A549 (cell line): ENCODE results near the gene AFG1L. TPM values are rescaled to one million over a fixed set of nuclear protein-coding genes. Genes with fewer than 3 reads are reported as not detected.

Source experiments
- ATAC-seq, 2 experiments: fragments of 200-7000 bp in 1 of 2; fragments of >200 bp in 1 of 2; cut with Nextera tagmentation in 1 of 2; cut with Tn5 transposase in 1 of 2; 3 replicates each; pipeline versions ENCODE4 v1.8.0 to v1.9.1; 2018 to 2020; ENCODE audit warnings: mild to moderate bottlenecking in 1 of 2, moderate library complexity in 1 of 2
- CTCF ChIA-PET: fragments of 300-600 bp; sonication (Branson Sonifier 250); formaldehyde crosslinking; extraction: SDS; loops from one replicate; lab custom pipeline; 2021; ENCODE audit warnings: antibody characterized with exemption, inconsistent platforms; lab: Yijun Ruan, JAX
- POLR2A ChIA-PET: fragments of 350-600 bp; formaldehyde crosslinking; extraction: SDS; loops from one replicate; lab custom pipeline; 2021; ENCODE audit warnings: antibody characterized with exemption, inconsistent platforms; lab: Yijun Ruan, JAX
- DNase-seq, 2 experiments: peaks; one replicate each; pipeline versions ENCODE4 v3.0.0 to v3.0.0-alpha.2; 2011 to 2016; ENCODE audit warnings: low read depth in 1 of 2, low spot score in 1 of 2
- FAIRE-seq: peaks from 2 replicates; lab custom pipeline; 2011; peaks lifted over from hg19 to GRCh38; lab: Jason Lieb, UNC
- H3K27ac ChIP-seq, 2 experiments: fragments of >200 bp; sonication (Bioruptor Twin); formaldehyde crosslinking; 3 replicates each; pipeline ENCODE4 v1.5.1; 2016 to 2017
- H3K4me1 ChIP-seq: fragments of >200 bp; sonication (Bioruptor Twin); formaldehyde crosslinking; 3 replicates; pipeline ENCODE4 v1.6.1; 2016
- H3K4me2 ChIP-seq: fragments of >200 bp; sonication (Bioruptor Twin); formaldehyde crosslinking; 3 replicates; pipeline ENCODE4 v1.6.1; 2016
- H3K4me3 ChIP-seq: fragments of >200 bp; sonication (Bioruptor Twin); formaldehyde crosslinking; 3 replicates; pipeline ENCODE4 v1.5.1; 2016
- H3K9me3 ChIP-seq: fragments of >200 bp; sonication (Bioruptor Twin); formaldehyde crosslinking; 3 replicates; pipeline ENCODE4 v1.6.1; 2016
- BHLHE40 ChIP-seq: IDR thresholded peaks from 2 replicates; pipeline ENCODE4 v1.6.1; 2012; ENCODE audit warnings: low read depth, low read length, inconsistent platforms
- CBX2 ChIP-seq: fragments of 200-600 bp; sonication (generic); IDR thresholded peaks from 2 replicates; pipeline ENCODE4 v1.6.1; 2016; ENCODE audit warnings: low read depth, mild to moderate bottlenecking, borderline replicate concordance
- CEBPB ChIP-seq, 2 experiments: fragments of >200 bp in 1 of 2; sonication (Bioruptor Twin) in 1 of 2; formaldehyde crosslinking in 1 of 2; IDR thresholded peaks; 2 replicates each; pipeline ENCODE4 v1.6.1; 2012 to 2016
- EP300 ChIP-seq, 2 experiments: fragments of >200 bp; sonication (Bioruptor Twin); formaldehyde crosslinking; IDR thresholded peaks; 2 replicates in 1 of 2; 3 replicates in 1 of 2; pipeline ENCODE4 v1.6.1; 2016 to 2017
- FOSB ChIP-seq: fragments of 250-450 bp; sonication (Bioruptor Pico); IDR thresholded peaks from 2 replicates; pipeline ENCODE4 v1.5.0; 2020; ENCODE audit warnings: mild to moderate bottlenecking, moderate library complexity
- HDAC2 ChIP-seq: fragments of 200-600 bp; sonication (generic); IDR thresholded peaks from 2 replicates; pipeline ENCODE4 v1.6.1; 2016
- KDM5A ChIP-seq: fragments of 200-600 bp; sonication (generic); IDR thresholded peaks from 2 replicates; pipeline ENCODE4 v1.6.1; 2016; ENCODE audit warnings: antibody characterized with exemption, mild to moderate bottlenecking
- MYC ChIP-seq: IDR thresholded peaks from 2 replicates; pipeline ENCODE4 v1.6.1; 2012; ENCODE audit warnings: mild to moderate bottlenecking, inconsistent platforms, low read length, improper control_type of control experiment, borderline replicate concordance
- NPAS2 ChIP-seq: fragments of 250-450 bp; sonication (Bioruptor Pico); IDR thresholded peaks from 2 replicates; pipeline ENCODE4 v1.8.0; 2022; ENCODE audit warnings: mild to moderate bottlenecking, moderate library complexity, borderline replicate concordance
- NR3C1 ChIP-seq: fragments of >200 bp; sonication (Bioruptor Twin); formaldehyde crosslinking; IDR thresholded peaks from 3 replicates; pipeline ENCODE4 v1.6.1; 2017
- POLR2AphosphoS2 ChIP-seq: conservative IDR thresholded peaks from 2 replicates; pipeline ENCODE4 v1.6.1; 2012; ENCODE audit warnings: low read length, improper control_type of control experiment, inconsistent platforms
- RAD21 ChIP-seq, 2 experiments: fragments of >200 bp in 1 of 2; sonication (Bioruptor Twin) in 1 of 2; formaldehyde crosslinking in 1 of 2; IDR thresholded peaks in 1 of 2; conservative IDR thresholded peaks in 1 of 2; 2 replicates in 1 of 2; 3 replicates in 1 of 2; pipeline ENCODE4 v1.6.1; 2012 to 2018; ENCODE audit warnings: inconsistent platforms in 1 of 2
- RCOR1 ChIP-seq: fragments of 150-350 bp; IDR thresholded peaks from 2 replicates; pipeline ENCODE4 v1.6.1; 2014; ENCODE audit warnings: antibody characterized with exemption, low read length, low read depth
- RFX5 ChIP-seq: fragments of 450-650 bp; IDR thresholded peaks from 2 replicates; pipeline ENCODE4 v1.7.1; 2014; ENCODE audit warnings: antibody characterized with exemption, mild to moderate bottlenecking, moderate library complexity
- ZSCAN20 ChIP-seq: fragments of 250-450 bp; sonication (Bioruptor Pico); IDR thresholded peaks from 2 replicates; pipeline ENCODE4 v1.8.0; 2022; ENCODE audit warnings: mild to moderate bottlenecking, moderate library complexity
- WGBS: methylation state at CpG from one replicate; pipeline ENCODE4 v1.1.6; 2017; ENCODE audit errors: missing lambda C conversion rate; 5-methylcytosine and 5-hydroxymethylcytosine counted together
- polyA plus RNA-seq, 4 experiments: library from polyadenylated mRNA; depleted of rRNA in 3 of 4; stranded (reverse); fragments of >200 nt; fragmentation: RNase III in 1 of 4; extraction: RNeasy Plus Mini Kit Qiagen cat#74134 plus additional on column Dnase treatment in 1 of 4; gene quantifications; 2 replicates in 3 of 4; 3 replicates in 1 of 4; pipeline ENCODE4 v1.2.3, GENCODE V29; 2011 to 2017
- TF ChIP-seq, protein P1 (sequence below): fragments of 150-350 bp; IDR thresholded peaks from 2 replicates; pipeline ENCODE4 v1.6.1; 2014; ENCODE audit warnings: low read depth, mild to moderate bottlenecking, low read length
- TF ChIP-seq, protein P2 (sequence below): fragments of >200 bp; sonication (Bioruptor Twin); formaldehyde crosslinking; IDR thresholded peaks from 2 replicates; pipeline ENCODE4 v1.6.1; 2016
- TF ChIP-seq, protein P3 (sequence below): fragments of 450-650 bp; IDR thresholded peaks from 2 replicates; pipeline ENCODE4 v1.6.1; 2014; ENCODE audit warnings: antibody characterized with exemption
- TF ChIP-seq, protein P4 (sequence below): IDR thresholded peaks from 2 replicates; pipeline ENCODE4 v1.6.1; 2012
- TF ChIP-seq, protein P5 (sequence below): fragments of >200 bp; sonication (Bioruptor Twin); formaldehyde crosslinking; IDR thresholded peaks from 3 replicates; pipeline ENCODE4 v1.6.1; 2016
- TF ChIP-seq, protein P6 (sequence below): fragments of 200-600 bp; sonication (generic); IDR thresholded peaks from 2 replicates; pipeline ENCODE4 v1.6.1; 2016; ENCODE audit warnings: antibody characterized with exemption, mild to moderate bottlenecking, moderate library complexity

AFG1L gene
- polyA plus RNA-seq, 2 of the 4 experiments (the other 2 are of a cell fraction), result 1.3 to 2.3 TPM

DNA sequence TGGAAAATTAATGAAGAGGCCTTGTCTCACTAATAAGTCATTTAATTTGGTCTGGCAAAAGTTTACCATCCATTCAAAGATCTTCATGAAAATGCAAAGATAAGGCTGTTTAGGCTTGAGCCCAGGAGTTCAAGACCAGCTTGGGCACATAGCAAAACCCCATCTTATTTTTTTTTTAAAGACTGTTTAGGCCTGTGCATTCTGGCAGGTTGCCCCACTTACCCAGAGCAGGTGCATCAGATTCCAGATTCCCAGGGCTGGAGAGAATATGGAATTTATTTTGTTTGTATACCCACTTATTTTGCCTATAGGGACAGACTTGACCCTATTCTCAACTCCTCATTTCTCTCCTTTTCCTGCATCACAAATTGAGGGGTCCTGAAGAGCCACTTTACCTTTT lies 271.6 kb downstream of the AFG1L start (continued):
- no peak for TF ChIP-seq POLR2AphosphoS2
- TF ChIP-seq, protein P1, sequence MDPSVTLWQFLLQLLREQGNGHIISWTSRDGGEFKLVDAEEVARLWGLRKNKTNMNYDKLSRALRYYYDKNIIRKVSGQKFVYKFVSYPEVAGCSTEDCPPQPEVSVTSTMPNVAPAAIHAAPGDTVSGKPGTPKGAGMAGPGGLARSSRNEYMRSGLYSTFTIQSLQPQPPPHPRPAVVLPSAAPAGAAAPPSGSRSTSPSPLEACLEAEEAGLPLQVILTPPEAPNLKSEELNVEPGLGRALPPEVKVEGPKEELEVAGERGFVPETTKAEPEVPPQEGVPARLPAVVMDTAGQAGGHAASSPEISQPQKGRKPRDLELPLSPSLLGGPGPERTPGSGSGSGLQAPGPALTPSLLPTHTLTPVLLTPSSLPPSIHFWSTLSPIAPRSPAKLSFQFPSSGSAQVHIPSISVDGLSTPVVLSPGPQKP, result no peak
- TF ChIP-seq KDM5A, result no peak
- TF ChIP-seq EP300 (IDR thresholded peaks at IDR 0.05), result no peak
- TF ChIP-seq BHLHE40, result no peak

DNA sequence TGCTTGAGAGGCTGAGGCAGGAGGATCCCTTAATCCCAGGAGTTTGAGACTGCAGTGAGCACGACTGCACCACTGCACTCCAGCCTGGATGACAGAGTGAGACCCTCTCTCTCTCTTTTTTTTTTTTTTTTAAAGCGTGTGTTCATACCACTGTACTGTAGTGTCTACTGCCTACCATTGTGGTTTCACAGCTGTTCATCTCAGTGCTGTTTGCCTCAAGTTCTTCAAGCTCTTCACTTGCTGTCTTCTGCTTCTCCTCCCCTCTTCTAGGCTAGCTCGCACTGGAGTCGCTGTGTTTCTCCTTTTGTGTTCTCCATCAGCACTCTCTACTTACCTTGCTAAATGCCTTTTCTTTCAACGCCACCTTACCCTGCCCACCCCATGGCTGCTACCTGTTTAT lies 273.2 kb downstream of the AFG1L start:
- H3K4me2 ChIP-seq, result no peak overlapping the region
- ChIA-PET CTCF (interaction anchor here (1.2 kb wide), 3 partner anchors 26 to 238 kb away, joined by 3 read pairs; no protein-coding TSS in a partner anchor), POLR2A (no interaction called here)
- TF ChIP-seq, protein P2, sequence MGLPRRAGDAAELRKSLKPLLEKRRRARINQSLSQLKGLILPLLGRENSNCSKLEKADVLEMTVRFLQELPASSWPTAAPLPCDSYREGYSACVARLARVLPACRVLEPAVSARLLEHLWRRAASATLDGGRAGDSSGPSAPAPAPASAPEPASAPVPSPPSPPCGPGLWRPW, result no peak
- no peak for TF ChIP-seq RCOR1
- no peak for TF ChIP-seq CEBPB (IDR thresholded peaks at IDR 0.05)
- no peak for TF ChIP-seq HDAC2
- no peak for TF ChIP-seq ZSCAN20 (CRISPR knock-in tag)
- no peak for TF ChIP-seq RFX5
- TF ChIP-seq, protein P3, sequence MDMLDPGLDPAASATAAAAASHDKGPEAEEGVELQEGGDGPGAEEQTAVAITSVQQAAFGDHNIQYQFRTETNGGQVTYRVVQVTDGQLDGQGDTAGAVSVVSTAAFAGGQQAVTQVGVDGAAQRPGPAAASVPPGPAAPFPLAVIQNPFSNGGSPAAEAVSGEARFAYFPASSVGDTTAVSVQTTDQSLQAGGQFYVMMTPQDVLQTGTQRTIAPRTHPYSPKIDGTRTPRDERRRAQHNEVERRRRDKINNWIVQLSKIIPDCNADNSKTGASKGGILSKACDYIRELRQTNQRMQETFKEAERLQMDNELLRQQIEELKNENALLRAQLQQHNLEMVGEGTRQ, result no peak
- TF ChIP-seq, protein P4, sequence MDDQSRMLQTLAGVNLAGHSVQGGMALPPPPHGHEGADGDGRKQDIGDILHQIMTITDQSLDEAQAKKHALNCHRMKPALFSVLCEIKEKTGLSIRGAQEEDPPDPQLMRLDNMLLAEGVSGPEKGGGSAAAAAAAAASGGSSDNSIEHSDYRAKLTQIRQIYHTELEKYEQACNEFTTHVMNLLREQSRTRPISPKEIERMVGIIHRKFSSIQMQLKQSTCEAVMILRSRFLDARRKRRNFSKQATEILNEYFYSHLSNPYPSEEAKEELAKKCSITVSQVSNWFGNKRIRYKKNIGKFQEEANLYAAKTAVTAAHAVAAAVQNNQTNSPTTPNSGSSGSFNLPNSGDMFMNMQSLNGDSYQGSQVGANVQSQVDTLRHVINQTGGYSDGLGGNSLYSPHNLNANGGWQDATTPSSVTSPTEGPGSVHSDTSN, result no peak
- TF ChIP-seq CBX2, result no peak
- ATAC-seq (no peak), FAIRE-seq (no peak), DNase-seq (no peak)
- no peaks in the 10 kb centered on the region for H3K9me3 ChIP-seq
- peaks cover 23% of the 10 kb centered on the region; the same call in 2 of the 3 replicates for H3K4me1 ChIP-seq
- H3K27ac ChIP-seq, result no peak overlapping the region
- WGBS, result 93% methylated on average over 5 of the region's 5 CpGs
- H3K4me3 ChIP-seq, result no peak overlapping the region

DNA sequence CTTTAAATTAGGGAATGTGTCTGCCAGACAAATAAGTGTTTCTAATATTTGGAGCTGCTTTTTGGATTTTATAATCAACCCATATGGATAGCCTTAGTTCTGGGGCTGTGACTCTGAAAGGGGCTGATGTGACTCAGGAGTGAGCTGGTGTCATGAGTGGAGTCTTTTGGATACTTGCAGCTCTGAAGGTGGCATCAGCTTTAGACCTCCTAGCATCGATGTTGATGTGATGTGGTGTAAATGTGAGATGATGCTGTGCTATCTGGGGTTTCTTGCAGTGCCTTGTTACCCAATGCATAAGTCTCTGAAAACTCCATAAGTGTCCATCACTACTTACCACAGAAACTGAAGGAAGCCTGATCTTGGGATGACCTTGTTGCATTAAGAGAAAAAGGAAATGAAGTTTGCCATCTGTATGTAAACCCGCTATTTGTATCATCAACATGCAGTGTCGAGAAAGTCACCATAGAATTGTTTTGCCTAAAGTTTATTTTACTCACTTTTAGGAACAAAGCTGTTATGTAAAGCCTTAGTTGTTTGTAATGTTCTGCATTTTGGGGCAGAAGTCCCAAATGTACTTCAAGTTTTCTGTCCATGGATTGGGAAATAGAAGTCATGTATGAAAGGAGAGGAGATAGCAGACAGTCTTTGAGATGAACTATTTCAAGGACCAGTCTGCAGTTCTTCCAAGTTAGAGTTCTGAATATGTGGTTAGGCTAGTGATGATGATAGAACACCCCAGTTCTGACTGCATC lies 273.9 kb downstream of the AFG1L start:
- Histone ChIP-seq H3K4me2 (no peak overlapping the region), H3K9me3 (no peaks in the 10 kb centered on the region), H3K4me1 (peaks cover 23% of the 10 kb centered on the region; the same call in 2 of the 3 replicates), H3K4me3 (no peak overlapping the region), H3K27ac (no peak overlapping the region)
- 74% methylated on average over 3 of the region's 3 CpGs for WGBS
- POLR2A ChIA-PET, result no interaction called here
- FAIRE-seq (no peak), DNase-seq (no peak), ATAC-seq (no peak)
- CTCF ChIA-PET, result interaction anchor here (1.2 kb wide), 3 partner anchors 25 to 238 kb away, joined by 3 read pairs; no protein-coding TSS in a partner anchor
- no peak for TF ChIP-seq NR3C1

DNA sequence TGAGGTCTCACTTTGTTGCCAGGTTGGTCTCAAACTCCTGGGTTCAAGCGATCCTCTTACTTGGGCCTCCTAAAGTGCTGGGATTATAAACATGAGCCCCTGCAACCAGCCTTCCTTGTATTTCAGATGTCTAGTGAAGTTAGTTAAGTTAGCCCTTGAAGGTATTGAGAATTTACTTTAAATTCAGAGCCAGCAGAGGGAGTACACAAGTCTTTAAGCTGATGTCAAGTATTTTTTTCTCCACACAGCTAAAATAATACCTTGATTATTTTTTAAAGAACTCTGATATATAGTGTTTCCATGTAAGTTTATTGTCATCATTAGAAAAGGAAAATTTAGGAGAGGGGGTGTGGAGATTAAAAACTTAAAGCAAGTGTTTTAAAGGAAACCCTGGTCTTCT lies 275.7 kb downstream of the AFG1L start:
- H3K4me3 ChIP-seq, result no peak overlapping the region
- POLR2A ChIA-PET, result no interaction called here
- H3K4me1 ChIP-seq, result peaks cover 7% of the 10 kb centered on the region; the same call in 2 of the 3 replicates
- H3K9me3 ChIP-seq, result no peaks in the 10 kb centered on the region
- FAIRE-seq (no peak), DNase-seq (peak in 1 of 2 experiments; percentile 24), ATAC-seq (no peak)
- H3K4me2 ChIP-seq, result no peak overlapping the region
- H3K27ac ChIP-seq, result no peak overlapping the region
- CTCF ChIA-PET, result interaction anchor here (0.9 to 1.1 kb wide), 2 partner anchors 213 to 504 kb away, joined by 3 to 4 read pairs; no protein-coding TSS in a partner anchor
- 94% methylated on average over 1 of the region's 1 CpG for WGBS
- TF ChIP-seq CBX2 (no peak), FOSB (no peak), MYC (no peak), RAD21 (conservative IDR thresholded peaks at IDR 0.05 in 1 of 2, IDR thresholded peaks at IDR 0.05 in 1 of 2) (peak in 1 of 2 experiments; percentile 23; a peak in 2 of 5 replicates), NPAS2 (CRISPR knock-in tag) (no peak)
- TF ChIP-seq, protein P5, sequence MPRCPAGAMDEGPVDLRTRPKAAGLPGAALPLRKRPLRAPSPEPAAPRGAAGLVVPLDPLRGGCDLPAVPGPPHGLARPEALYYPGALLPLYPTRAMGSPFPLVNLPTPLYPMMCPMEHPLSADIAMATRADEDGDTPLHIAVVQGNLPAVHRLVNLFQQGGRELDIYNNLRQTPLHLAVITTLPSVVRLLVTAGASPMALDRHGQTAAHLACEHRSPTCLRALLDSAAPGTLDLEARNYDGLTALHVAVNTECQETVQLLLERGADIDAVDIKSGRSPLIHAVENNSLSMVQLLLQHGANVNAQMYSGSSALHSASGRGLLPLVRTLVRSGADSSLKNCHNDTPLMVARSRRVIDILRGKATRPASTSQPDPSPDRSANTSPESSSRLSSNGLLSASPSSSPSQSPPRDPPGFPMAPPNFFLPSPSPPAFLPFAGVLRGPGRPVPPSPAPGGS, result no peak
- TF ChIP-seq, protein P6, sequence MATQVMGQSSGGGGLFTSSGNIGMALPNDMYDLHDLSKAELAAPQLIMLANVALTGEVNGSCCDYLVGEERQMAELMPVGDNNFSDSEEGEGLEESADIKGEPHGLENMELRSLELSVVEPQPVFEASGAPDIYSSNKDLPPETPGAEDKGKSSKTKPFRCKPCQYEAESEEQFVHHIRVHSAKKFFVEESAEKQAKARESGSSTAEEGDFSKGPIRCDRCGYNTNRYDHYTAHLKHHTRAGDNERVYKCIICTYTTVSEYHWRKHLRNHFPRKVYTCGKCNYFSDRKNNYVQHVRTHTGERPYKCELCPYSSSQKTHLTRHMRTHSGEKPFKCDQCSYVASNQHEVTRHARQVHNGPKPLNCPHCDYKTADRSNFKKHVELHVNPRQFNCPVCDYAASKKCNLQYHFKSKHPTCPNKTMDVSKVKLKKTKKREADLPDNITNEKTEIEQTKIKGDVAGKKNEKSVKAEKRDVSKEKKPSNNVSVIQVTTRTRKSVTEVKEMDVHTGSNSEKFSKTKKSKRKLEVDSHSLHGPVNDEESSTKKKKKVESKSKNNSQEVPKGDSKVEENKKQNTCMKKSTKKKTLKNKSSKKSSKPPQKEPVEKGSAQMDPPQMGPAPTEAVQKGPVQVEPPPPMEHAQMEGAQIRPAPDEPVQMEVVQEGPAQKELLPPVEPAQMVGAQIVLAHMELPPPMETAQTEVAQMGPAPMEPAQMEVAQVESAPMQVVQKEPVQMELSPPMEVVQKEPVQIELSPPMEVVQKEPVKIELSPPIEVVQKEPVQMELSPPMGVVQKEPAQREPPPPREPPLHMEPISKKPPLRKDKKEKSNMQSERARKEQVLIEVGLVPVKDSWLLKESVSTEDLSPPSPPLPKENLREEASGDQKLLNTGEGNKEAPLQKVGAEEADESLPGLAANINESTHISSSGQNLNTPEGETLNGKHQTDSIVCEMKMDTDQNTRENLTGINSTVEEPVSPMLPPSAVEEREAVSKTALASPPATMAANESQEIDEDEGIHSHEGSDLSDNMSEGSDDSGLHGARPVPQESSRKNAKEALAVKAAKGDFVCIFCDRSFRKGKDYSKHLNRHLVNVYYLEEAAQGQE, result no peak
- TF ChIP-seq, protein P3, result no peak
